ENCODE measurements around the gene NLRP5. TPM values are rescaled to one million over a fixed set of nuclear protein-coding genes. Genes with fewer than 3 reads are reported as not detected.

The NLRP5 gene
- total RNA-seq, 1 experiment from 2014 or later, result not detected

DNA sequence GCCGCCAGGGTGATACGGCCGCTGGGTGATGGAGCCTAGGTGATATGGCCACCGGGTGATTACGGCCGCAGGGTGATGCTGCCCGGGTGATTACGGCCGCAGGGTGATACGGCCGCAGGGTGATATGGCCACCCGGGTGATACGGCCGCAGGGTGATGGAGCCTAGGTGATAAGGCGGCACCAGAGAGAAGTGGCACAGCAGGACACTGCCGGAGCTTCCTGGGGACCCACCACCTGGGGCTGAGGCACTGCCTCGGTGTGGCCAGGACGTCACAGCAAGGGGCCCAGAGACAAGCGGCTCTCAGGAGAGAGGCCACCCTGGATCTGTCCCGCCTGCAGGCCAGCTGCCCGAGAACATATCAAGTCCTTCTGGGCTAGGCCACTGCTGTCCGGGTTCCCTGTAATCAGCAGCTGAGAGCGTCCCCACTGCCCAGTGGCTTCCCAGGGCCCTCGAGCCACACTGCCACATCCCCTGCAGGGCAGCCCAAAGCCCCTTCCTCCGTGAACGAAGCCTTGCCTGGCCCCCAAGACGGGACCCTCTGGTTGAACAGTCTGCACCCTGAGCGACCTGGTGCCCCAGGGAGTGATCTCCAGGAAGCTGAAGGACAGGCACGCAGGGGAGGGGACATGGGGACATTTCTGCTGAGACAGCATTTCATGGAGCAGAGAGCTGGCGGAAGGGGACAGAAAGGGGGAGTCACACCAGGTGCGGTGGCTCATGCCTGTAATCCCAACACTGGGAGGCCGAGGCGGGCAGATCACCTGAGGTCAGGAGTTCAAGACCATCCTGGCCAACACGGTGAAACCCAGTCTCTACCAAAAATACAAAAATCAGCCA is 112.4 kb downstream of the NLRP5 start:
- Histone ChIP-seq H3K9me2 (replicated peaks; ENCODE audit: low read length) (no peaks in the 10 kb centered on the region), H3K27ac (ENCODE audit: low read length) (no peak overlapping the region), H2AFZ (ENCODE audit: low read length) (no peak overlapping the region), H3K4me2 (ENCODE audit: low read length) (no peak overlapping the region), H3K79me2 (ENCODE audit: low read length) (peaks cover 62% of the 10 kb centered on the region), H4K20me1 (ENCODE audit: low read length) (peaks cover 27% of the 10 kb centered on the region), H3F3A (ENCODE audit: low read length, unreplicated experiment) (no peaks in the 10 kb centered on the region), H3K4me1 (ENCODE audit: insufficient read depth, low read length) (no peaks in the 10 kb centered on the region), H3K9ac (ENCODE audit: low read length) (no peak overlapping the region), H3K9me3 (ENCODE audit: low read length) (no peaks in the 10 kb centered on the region), H3K4me3 (ENCODE audit: low read length) (no peak overlapping the region), H3K27me3 (ENCODE audit: low read length) (no peaks in the 10 kb centered on the region), H3K36me3 (ENCODE audit: low read depth, low read length) (peaks cover 37% of the 10 kb centered on the region)
- ATAC-seq, result no peak
- POLR2A ChIA-PET (ENCODE audit: unreplicated experiment), result no interaction called here
- BruUV-seq (replicated peaks), result no TSS peak
- DNase-seq, result no peak
- TF ChIP-seq EZH2phosphoT487 (IDR thresholded peaks at IDR 0.05; ENCODE audit: borderline replicate concordance, low read length) (no peak), EZH2 (IDR thresholded peaks at IDR 0.05; ENCODE audit: low read length, unreplicated experiment) (no peak)
- TF ChIP-seq, protein P1, sequence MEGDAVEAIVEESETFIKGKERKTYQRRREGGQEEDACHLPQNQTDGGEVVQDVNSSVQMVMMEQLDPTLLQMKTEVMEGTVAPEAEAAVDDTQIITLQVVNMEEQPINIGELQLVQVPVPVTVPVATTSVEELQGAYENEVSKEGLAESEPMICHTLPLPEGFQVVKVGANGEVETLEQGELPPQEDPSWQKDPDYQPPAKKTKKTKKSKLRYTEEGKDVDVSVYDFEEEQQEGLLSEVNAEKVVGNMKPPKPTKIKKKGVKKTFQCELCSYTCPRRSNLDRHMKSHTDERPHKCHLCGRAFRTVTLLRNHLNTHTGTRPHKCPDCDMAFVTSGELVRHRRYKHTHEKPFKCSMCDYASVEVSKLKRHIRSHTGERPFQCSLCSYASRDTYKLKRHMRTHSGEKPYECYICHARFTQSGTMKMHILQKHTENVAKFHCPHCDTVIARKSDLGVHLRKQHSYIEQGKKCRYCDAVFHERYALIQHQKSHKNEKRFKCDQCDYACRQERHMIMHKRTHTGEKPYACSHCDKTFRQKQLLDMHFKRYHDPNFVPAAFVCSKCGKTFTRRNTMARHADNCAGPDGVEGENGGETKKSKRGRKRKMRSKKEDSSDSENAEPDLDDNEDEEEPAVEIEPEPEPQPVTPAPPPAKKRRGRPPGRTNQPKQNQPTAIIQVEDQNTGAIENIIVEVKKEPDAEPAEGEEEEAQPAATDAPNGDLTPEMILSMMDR (conservative IDR thresholded peaks at IDR 0.05; ENCODE audit: low read depth, low read length), result no peak
- intact Hi-C loops (cut with micrococcal nuclease), result no loop called here
- CTCF ChIA-PET, result no interaction called here

DNA sequence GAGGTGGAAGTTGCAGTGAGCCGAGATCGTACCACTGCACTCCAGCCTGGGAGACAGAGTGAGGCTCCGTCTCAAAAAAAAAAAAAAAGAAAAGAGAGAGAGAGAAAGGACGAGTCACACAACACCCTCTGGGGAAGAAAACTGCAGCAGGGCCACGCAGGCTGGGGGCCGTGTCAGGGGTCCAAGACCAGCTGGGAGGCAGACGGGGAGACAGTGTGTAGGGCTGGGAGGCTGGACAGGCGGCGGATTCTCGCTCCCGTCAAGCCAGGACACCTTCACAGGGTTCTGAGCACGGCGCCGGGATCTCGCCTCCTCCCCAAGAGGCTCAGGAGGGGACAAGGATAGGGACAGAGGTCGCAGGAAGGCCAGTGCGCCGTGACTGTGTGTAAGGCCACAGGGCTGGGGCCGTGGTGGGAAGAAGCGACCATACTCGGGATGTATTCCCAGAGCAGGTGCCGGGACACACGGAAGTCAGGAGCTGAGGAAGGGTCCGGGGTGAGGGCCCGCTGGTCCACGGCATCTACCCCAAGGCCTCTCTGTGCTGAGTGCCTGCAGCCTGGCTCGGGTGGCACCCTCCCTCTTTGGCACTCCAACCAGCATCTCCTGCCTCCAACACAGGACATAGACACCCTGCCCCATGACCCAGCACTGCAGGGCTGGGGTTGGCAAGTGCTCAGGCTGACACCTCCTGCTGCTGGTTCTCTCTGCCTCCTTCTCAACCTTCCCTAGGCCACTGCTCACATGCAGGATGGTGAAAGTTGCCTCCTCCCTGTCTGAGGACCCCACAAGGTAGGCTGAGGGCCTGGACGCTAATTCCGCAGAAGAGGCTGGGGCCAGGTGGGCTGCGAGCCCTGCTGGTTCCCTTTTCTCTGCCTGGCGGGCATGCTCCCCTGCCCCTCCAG is 113.3 kb downstream of the NLRP5 start:
- Histone ChIP-seq H3K9me2 (replicated peaks; ENCODE audit: low read length) (no peaks in the 10 kb centered on the region), H3K4me3 (ENCODE audit: low read length) (no peak overlapping the region), H2AFZ (ENCODE audit: low read length) (no peak overlapping the region), H3K9ac (ENCODE audit: low read length) (no peak overlapping the region), H3K4me1 (ENCODE audit: insufficient read depth, low read length) (no peaks in the 10 kb centered on the region), H4K20me1 (ENCODE audit: low read length) (peaks cover 32% of the 10 kb centered on the region), H3K27ac (ENCODE audit: low read length) (no peak overlapping the region), H3K36me3 (ENCODE audit: low read depth, low read length) (peaks cover 39% of the 10 kb centered on the region), H3K9me3 (ENCODE audit: low read length) (no peaks in the 10 kb centered on the region), H3K27me3 (ENCODE audit: low read length) (no peaks in the 10 kb centered on the region), H3F3A (ENCODE audit: low read length, unreplicated experiment) (no peaks in the 10 kb centered on the region), H3K79me2 (ENCODE audit: low read length) (peaks cover 64% of the 10 kb centered on the region), H3K4me2 (ENCODE audit: low read length) (no peak overlapping the region)
- DNase-seq (no peak), ATAC-seq (no peak)
- TF ChIP-seq EZH2phosphoT487 (IDR thresholded peaks at IDR 0.05; ENCODE audit: borderline replicate concordance, low read length), result no peak
- no peak for TF ChIP-seq EZH2 (IDR thresholded peaks at IDR 0.05; ENCODE audit: low read length, unreplicated experiment)
- TF ChIP-seq, protein P1 (conservative IDR thresholded peaks at IDR 0.05; ENCODE audit: low read depth, low read length), result no peak
- ChIA-PET POLR2A (ENCODE audit: unreplicated experiment) (no interaction called here), CTCF (no interaction called here)
- intact Hi-C loops (cut with micrococcal nuclease), result no loop called here
- BruUV-seq (replicated peaks), result no TSS peak
